CD4-positive, alpha-beta T cell (primary cell): ENCODE measurements around the gene IL22. TPM values are rescaled to one million over a fixed set of nuclear protein-coding genes. Genes with fewer than 3 reads are reported as not detected.
"Not testable (repeated sequence)": the region's sequence is repeated elsewhere in the genome, so short reads cannot be mapped to it uniquely, and the experiment has no call there.

ENCODE experiments used
- ATAC-seq: fragments of 200-7000 bp; cut with Tn5 transposase; one replicate; pipeline ENCODE4 v1.10.0; 2022; ENCODE audit warnings: mild to moderate bottlenecking; ENCODE audit not compliant: poor library complexity
- CTCF ChIA-PET: fragments of 350-600 bp; sonication (Branson Sonifier 250); formaldehyde crosslinking; loops from one replicate; lab custom pipeline; 2021; ENCODE audit warnings: antibody characterized with exemption, inconsistent platforms; lab: Charles Lee
- POLR2A ChIA-PET: fragments of 350-600 bp; sonication (Branson Sonifier 250); formaldehyde crosslinking; loops from one replicate; lab custom pipeline; 2021; ENCODE audit warnings: antibody characterized with exemption, inconsistent platforms; lab: Charles Lee
- DNase-seq, 14 experiments: peaks; one replicate each; pipeline ENCODE4 v3.0.0-alpha.2; 2013 to 2020; ENCODE audit warnings: mixed read lengths in 2 of 14
- H3K27ac ChIP-seq, 2 donors: one replicate each; pipeline versions ENCODE4 v1.5.1 to v1.7.0; 2013; ENCODE audit warnings: low read length in 2 of 2, low read depth in 1 of 2, mild to moderate bottlenecking in 1 of 2
- H3K27me3 ChIP-seq, 2 experiments: 1 replicate in 1 of 2; 2 replicates in 1 of 2; pipeline versions ENCODE4 v1.6.1 to v1.7.0; 2013; ENCODE audit warnings: low read length in 2 of 2, control low read depth in 1 of 2, mild to moderate bottlenecking in 1 of 2, moderate library complexity in 1 of 2; ENCODE audit not compliant: insufficient read depth in 2 of 2, control insufficient read depth in 1 of 2
- H3K36me3 ChIP-seq: one replicate; pipeline ENCODE4 v1.6.1; 2013; ENCODE audit warnings: low read length, control low read depth; ENCODE audit not compliant: insufficient read depth
- H3K4me1 ChIP-seq: one replicate; pipeline ENCODE4 v1.6.1; 2013; ENCODE audit warnings: low read length, control low read depth; ENCODE audit not compliant: insufficient read depth
- H3K4me3 ChIP-seq: one replicate; pipeline ENCODE4 v1.5.1; 2013; ENCODE audit warnings: mild to moderate bottlenecking, low read length, moderate library complexity
- H3K9me3 ChIP-seq, 2 experiments: 1 replicate in 1 of 2; 2 replicates in 1 of 2; pipeline versions ENCODE4 v1.6.1 to v1.7.0; 2013; ENCODE audit warnings: low read length in 2 of 2, mild to moderate bottlenecking in 2 of 2, control low read depth in 1 of 2, moderate library complexity in 1 of 2; ENCODE audit not compliant: control insufficient read depth in 1 of 2, insufficient read depth in 1 of 2
- H3K27ac Mint-ChIP-seq: one replicate; pipeline ENCODE4 v1.8.0; 2020; ENCODE audit warnings: mixed read lengths
- H3K27me3 Mint-ChIP-seq: one replicate; pipeline ENCODE4 v1.8.0; 2021; ENCODE audit warnings: mixed read lengths
- H3K36me3 Mint-ChIP-seq: one replicate; pipeline ENCODE4 v1.8.0; 2021; ENCODE audit warnings: low read depth, mixed read lengths
- H3K4me1 Mint-ChIP-seq: one replicate; pipeline ENCODE4 v1.8.0; 2021; ENCODE audit warnings: low read depth, mixed read lengths
- H3K4me3 Mint-ChIP-seq: one replicate; pipeline ENCODE4 v1.8.0; 2020; ENCODE audit warnings: mild to moderate bottlenecking, mixed read lengths
- H3K9me3 Mint-ChIP-seq: one replicate; pipeline ENCODE4 v1.8.0; 2020; ENCODE audit warnings: mixed read lengths
- intact Hi-C, 2 experiments: fragments of 100-400 bp; cut with DNase I in 1 of 2; cut with micrococcal nuclease in 1 of 2; formaldehyde crosslinking; loops; one replicate each; pipeline versions ENCODE4 v1.15.1 to v1.9.0; 2023 to 2025; cut with DNase I, micrococcal nuclease
- total RNA-seq, 174 experiments: library from RNA in 2 of 174; stranded (reverse) in 2 of 174; gene quantifications; one replicate each; pipeline ENCODE4 v1.2.3 and lab custom pipeline; 2021 to 2026
- TF ChIP-seq, protein P1 (sequence below): fragments of 200-600 bp; IDR thresholded peaks from one replicate; pipeline ENCODE4 v1.8.0; 2022; ENCODE audit warnings: antibody characterized with exemption, mild to moderate bottlenecking

Gene IL22
- total RNA-seq, 2 experiments from 2014 or later = not detected

DNA sequence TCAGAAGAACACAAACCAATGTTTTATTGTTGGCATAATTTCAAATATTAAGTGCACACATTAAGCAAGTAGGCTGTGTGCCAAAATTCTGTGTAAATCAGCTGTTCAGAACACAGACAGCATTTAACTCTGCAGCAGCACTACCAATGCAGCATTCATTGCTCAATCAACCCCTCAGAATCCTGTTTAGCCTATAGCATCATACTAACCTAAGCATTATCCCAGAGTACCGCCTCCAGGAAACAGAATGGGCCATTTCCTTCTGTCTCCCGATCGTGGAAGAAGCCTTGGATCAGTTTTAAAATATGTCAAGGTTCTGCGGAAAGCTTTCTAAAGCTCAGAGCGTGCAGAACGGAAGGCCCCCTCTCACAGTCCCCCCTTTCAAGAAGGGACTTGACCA, 31.1 kb downstream of the IL22 start:
- CTCF ChIA-PET = interaction anchor here (0.9 to 2.0 kb wide), 7 partner anchors 10 to 98 kb away, joined by 3 to 26 read pairs (median 9); no protein-coding TSS in a partner anchor

DNA sequence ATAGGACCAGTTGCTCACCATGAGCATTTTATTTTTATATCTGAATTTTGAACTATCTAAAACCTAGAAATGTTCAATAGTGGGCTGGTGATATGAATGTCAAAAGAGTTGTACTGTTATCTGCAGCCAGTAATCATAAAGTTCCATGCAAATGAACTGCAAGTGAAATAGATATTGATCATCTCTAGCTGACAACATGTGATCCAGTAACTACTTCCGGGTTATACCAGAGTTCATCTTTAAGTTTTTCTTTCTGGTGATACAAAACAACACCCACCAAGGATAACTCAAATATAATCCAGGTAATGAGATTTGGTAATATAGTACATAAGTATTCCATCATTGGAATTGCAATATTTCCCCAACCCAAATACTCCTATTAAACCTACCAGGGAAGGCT, 31.9 kb downstream of the IL22 start:
- peaks cover 6% of the 10 kb centered on the region for H3K4me1 ChIP-seq
- no peak overlapping the region for H3K27ac ChIP-seq
- H3K4me3 ChIP-seq = no peak overlapping the region
- Mint-ChIP-seq H3K27me3 (no peaks in the 10 kb centered on the region), H3K36me3 (no peaks in the 10 kb centered on the region), H3K9me3 (no peaks in the 10 kb centered on the region), H3K4me3 (no peak overlapping the region), H3K27ac (no peak overlapping the region), H3K4me1 (peaks cover 6% of the 10 kb centered on the region)
- H3K9me3 ChIP-seq = no peaks in the 10 kb centered on the region
- ChIA-PET POLR2A (no interaction called here), CTCF (no interaction called here)
- H3K27me3 ChIP-seq = no peaks in the 10 kb centered on the region
- ATAC-seq (no peak), DNase-seq (no peak)
- intact Hi-C loops = loop anchor here (5.0 to 10.0 kb wide), 2 partner anchors 177 to 846 kb away; no protein-coding TSS in a partner anchor
- no peaks in the 10 kb centered on the region for H3K36me3 ChIP-seq
- TF ChIP-seq, protein P1, sequence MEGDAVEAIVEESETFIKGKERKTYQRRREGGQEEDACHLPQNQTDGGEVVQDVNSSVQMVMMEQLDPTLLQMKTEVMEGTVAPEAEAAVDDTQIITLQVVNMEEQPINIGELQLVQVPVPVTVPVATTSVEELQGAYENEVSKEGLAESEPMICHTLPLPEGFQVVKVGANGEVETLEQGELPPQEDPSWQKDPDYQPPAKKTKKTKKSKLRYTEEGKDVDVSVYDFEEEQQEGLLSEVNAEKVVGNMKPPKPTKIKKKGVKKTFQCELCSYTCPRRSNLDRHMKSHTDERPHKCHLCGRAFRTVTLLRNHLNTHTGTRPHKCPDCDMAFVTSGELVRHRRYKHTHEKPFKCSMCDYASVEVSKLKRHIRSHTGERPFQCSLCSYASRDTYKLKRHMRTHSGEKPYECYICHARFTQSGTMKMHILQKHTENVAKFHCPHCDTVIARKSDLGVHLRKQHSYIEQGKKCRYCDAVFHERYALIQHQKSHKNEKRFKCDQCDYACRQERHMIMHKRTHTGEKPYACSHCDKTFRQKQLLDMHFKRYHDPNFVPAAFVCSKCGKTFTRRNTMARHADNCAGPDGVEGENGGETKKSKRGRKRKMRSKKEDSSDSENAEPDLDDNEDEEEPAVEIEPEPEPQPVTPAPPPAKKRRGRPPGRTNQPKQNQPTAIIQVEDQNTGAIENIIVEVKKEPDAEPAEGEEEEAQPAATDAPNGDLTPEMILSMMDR = no peak

More for the DNA sequence above, 31.1 kb downstream of the IL22 start:
- Histone ChIP-seq H3K27ac (no peak overlapping the region), H3K9me3 (no peaks in the 10 kb centered on the region), H3K4me3 (no peak overlapping the region), H3K27me3 (no peaks in the 10 kb centered on the region), H3K36me3 (no peaks in the 10 kb centered on the region), H3K4me1 (peaks cover 6% of the 10 kb centered on the region)
- POLR2A ChIA-PET = interaction anchor here (1.5 to 2.1 kb wide), 3 partner anchors 14 to 46 kb away, joined by 5 to 13 read pairs (median 7); no protein-coding TSS in a partner anchor
- Mint-ChIP-seq H3K9me3 (no peaks in the 10 kb centered on the region), H3K27ac (no peak overlapping the region), H3K4me1 (peaks cover 6% of the 10 kb centered on the region), H3K36me3 (no peaks in the 10 kb centered on the region), H3K4me3 (no peak overlapping the region), H3K27me3 (no peaks in the 10 kb centered on the region)
- ATAC-seq (no peak), DNase-seq (no peak)
- intact Hi-C loops = loop anchor here (2.0 to 10.0 kb wide), 3 partner anchors 46 to 845 kb away; no protein-coding TSS in a partner anchor
- TF ChIP-seq, protein P1 = no peak

DNA sequence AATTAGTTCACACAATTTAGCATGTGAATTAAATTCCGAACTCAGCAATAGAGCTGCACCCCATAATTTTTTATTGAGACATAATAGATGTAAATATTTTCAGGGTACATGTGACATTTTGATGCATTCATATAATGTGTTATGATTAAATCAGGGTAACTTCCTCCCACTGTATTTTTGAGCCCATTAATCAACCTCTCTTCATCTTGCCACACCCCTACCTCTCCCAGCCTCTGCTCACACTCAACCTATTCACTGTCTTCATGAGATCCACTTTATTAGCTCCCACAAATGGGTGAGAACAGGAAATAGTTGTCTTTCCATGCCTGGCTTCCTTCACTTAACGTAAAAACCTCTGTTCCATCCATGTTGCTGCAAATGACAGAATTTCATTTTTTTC, 42.5 kb downstream of the IL22 start:
- H3K27ac Mint-ChIP-seq = no peak overlapping the region
- TF ChIP-seq, protein P1 = no peak
- intact Hi-C loops = no loop called here
- H3K4me1 ChIP-seq = no peaks in the 10 kb centered on the region
- H3K36me3 ChIP-seq = no peaks in the 10 kb centered on the region
- no peak overlapping the region for H3K27ac ChIP-seq
- ChIA-PET POLR2A (no interaction called here), CTCF (no interaction called here)
- H3K4me1 Mint-ChIP-seq = peaks cover 14% of the 10 kb centered on the region
- peaks cover 3% of the 10 kb centered on the region for H3K9me3 Mint-ChIP-seq
- DNase-seq = no peak
- H3K27me3 ChIP-seq = peaks cover 0 to 3% of the 10 kb centered on the region in 2 experiments
- no peaks in the 10 kb centered on the region for H3K9me3 ChIP-seq
- no peak overlapping the region for H3K4me3 ChIP-seq
- no peak overlapping the region for H3K4me3 Mint-ChIP-seq
- no peak for ATAC-seq
- peaks cover 13% of the 10 kb centered on the region for H3K27me3 Mint-ChIP-seq
- H3K36me3 Mint-ChIP-seq = no peaks in the 10 kb centered on the region

DNA sequence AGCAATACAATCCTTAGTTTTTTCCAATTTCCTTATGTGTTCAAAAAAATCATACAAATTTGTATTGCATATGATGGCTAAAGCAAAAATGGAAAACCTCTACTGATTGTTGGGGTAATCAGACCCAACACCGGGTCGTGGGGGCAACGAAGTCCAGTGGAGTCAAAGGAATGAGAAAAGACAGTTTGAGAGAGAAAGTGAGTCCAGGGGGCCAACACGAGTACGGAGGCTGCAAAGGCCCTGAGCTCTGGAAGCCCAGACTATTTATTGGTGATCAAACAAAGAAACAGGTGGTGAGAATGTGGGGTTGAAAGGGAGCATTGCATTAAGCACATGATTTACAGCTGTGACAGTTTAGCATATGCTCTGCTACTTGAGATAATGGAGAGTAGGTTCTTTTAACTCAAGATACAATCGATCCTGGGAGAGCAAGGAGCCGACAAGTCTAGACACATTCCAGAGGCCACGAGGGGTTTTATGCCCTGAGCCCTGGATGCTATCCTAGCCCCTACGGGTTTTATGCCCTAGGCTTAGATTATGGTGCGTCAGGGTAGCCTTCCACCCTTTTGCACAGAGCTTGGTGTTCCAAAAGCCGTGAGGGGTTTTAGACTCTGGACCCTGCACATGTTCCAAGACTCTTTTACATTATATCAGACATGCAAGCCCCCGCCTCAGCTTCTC, 44.2 kb downstream of the IL22 start:
- H3K36me3 Mint-ChIP-seq, ATAC-seq, intact Hi-C loops, H3K9me3 Mint-ChIP-seq, H3K27me3 ChIP-seq, H3K9me3 ChIP-seq, CTCF ChIA-PET, H3K4me1 ChIP-seq, H3K27ac Mint-ChIP-seq, H3K4me3 ChIP-seq, H3K36me3 ChIP-seq, POLR2A ChIA-PET, DNase-seq, H3K27ac ChIP-seq, H3K4me3 Mint-ChIP-seq: not testable (repeated sequence)
- Mint-ChIP-seq H3K4me1 (peaks cover 14% of the 10 kb centered on the region), H3K27me3 (peaks cover 10% of the 10 kb centered on the region)
